Neuron (in vitro differentiated cells): ENCODE measurements around the gene PIH1D2.
"Not testable (repeated sequence)": the region's sequence is repeated elsewhere in the genome, so short reads cannot be mapped to it uniquely, and the experiment has no call there.

ENCODE experiments used
- H2AFZ ChIP-seq: one replicate; pipeline ENCODE4 v1.6.1; 2013; ENCODE audit warnings: low read depth, mild to moderate bottlenecking, inconsistent platforms, low read length, moderate library complexity
- H3K27me3 ChIP-seq: one replicate; pipeline ENCODE4 v1.6.1; 2013; ENCODE audit warnings: low read length; ENCODE audit not compliant: insufficient read depth
- H3K36me3 ChIP-seq: one replicate; pipeline ENCODE4 v1.6.1; 2013; ENCODE audit warnings: low read length; ENCODE audit not compliant: insufficient read depth
- H3K4me1 ChIP-seq: one replicate; pipeline ENCODE4 v1.6.1; 2013; ENCODE audit warnings: low read length; ENCODE audit not compliant: insufficient read depth
- H3K4me3 ChIP-seq: 2 replicates; pipeline ENCODE4 v1.5.1; 2013; ENCODE audit warnings: mild to moderate bottlenecking, low read length, moderate library complexity
- H3K9me3 ChIP-seq: one replicate; pipeline ENCODE4 v1.6.1; 2013; ENCODE audit warnings: low read length

The PIH1D2 gene

DNA sequence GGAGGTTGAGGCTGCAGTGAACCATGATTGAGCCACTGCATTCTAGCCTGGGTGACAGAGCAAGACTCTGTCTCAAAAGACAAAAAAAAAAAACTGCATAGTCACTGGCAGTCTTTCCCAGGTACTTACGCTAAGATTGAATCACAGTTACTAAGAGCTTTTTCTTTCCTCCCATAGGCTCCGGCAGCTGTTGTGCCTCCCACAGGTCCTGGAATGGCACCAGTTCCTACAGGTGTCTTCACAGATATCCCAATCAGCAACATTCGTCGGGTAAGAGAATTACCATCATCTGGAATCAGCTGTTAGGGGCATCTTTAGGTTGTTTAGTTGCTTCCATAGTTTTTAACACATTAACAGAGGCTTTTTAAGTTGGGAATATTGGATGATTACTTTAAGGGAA lies 28.9 kb downstream of the PIH1D2 start:
- Histone ChIP-seq H3K36me3 (peaks cover 78% of the 10 kb centered on the region), H2AFZ (no peak overlapping the region), H3K9me3 (peaks cover 2% of the 10 kb centered on the region), H3K27me3 (no peaks in the 10 kb centered on the region), H3K4me1 (no peaks in the 10 kb centered on the region), H3K4me3 (no peak overlapping the region)

DNA sequence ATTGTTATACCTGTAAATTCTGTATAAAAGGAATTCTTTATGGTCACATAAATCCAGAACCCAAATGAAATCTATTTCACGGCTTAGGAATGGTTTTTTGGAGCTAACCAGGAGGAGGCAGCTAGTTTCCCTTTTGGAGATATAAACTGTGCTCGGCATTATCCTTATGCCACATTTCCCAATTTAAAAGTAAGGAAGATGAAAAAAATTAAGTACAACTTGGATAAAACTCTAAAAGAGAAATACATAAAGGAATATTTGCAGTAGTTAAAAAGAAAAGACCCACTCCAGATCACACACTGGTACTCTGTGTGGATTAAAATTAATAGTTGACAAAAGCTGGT lies 30.9 kb downstream of the PIH1D2 start:
- H3K27me3 ChIP-seq, result no peaks in the 10 kb centered on the region
- H3K36me3 ChIP-seq, result peaks cover 76% of the 10 kb centered on the region
- H3K9me3 ChIP-seq, result peaks cover 2% of the 10 kb centered on the region
- no peak overlapping the region for H3K4me3 ChIP-seq
- H2AFZ ChIP-seq, result no peak overlapping the region
- no peaks in the 10 kb centered on the region for H3K4me1 ChIP-seq

DNA sequence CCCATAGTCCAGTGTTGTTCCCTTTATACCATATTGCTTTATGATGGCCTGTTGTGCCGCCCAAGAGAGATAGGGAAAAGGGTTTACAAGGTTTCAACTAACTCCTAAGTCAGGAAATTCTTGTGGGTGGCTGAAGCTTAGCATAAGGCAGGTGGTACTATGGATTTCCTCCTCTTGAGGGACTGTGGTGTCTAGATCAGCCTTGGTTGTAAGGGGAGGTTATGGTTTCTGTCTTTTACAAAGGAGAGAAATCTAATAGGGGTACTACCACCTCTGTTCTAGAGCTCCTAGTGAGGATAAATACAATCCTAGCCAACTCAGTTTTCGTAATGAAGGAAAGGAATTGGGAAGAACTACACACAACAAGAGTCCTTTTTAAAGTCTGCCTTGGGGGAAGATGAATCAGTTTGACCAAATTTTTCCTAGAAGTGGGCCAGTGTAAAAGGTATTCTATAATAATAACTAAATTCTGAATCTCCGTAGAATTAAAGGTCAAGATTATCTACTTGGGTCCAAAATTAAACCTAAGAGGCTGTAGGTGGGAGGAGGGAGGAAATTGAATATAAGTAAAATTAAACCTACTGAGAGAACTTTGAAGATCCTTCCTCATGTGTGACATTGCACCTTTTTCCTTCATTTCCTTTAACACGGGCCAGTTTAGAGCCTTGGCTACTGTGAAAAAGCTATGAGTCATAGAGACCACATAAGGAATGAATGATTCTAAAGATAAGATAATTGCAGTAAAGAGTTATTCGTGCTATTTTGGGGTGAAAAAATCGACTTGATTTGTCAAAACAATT lies 31.5 kb downstream of the PIH1D2 start:
- H3K9me3 ChIP-seq, result peaks cover 2% of the 10 kb centered on the region
- no peaks in the 10 kb centered on the region for H3K4me1 ChIP-seq
- H2AFZ ChIP-seq, result no peak overlapping the region
- no peaks in the 10 kb centered on the region for H3K27me3 ChIP-seq
- no peak overlapping the region for H3K4me3 ChIP-seq
- peaks cover 81% of the 10 kb centered on the region for H3K36me3 ChIP-seq

DNA sequence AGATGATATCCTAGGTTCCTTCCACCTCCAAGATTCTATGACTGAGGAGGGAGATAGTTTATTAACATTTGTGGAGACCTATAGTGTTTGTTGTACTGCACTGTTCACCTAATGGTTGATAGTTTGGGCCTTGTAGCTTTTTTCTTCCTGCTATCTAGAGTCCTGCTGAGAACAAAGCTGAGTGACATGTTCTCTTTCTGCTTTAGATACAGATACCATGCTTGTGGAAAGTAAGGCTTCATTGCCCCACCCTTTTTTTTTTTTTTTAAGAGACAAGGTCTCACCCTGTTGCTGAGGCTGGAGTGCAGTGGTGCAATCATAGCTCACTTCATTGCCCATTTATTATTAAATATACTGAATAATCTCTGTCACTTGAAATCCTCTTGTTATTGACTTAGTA lies 36.3 kb downstream of the PIH1D2 start:
- H3K9me3 ChIP-seq, result no peaks in the 10 kb centered on the region
- H3K4me1 ChIP-seq, result no peaks in the 10 kb centered on the region
- H2AFZ ChIP-seq, result no peak overlapping the region
- no peaks in the 10 kb centered on the region for H3K27me3 ChIP-seq
- peaks cover 69% of the 10 kb centered on the region for H3K36me3 ChIP-seq
- no peak overlapping the region for H3K4me3 ChIP-seq

DNA sequence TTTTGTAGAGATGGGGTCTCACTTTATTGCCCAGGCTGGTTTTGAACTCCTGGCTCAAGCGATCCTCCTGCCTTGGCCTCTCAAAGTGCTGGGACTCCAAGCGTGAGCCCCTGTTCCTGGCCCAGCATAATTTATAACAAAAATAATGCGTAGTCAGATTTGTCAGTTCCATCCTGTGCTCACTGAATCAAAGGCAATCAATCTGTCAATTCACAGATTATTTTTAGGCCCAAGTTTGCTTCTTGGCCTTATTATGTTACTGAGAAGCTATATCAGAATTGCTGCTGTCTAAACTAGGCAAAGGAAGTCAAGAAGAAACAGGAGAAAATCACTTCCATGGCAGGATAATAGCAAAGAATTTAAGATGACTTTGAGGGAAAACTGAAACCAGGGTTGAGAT lies 39.9 kb downstream of the PIH1D2 start:
- Histone ChIP-seq H3K27me3 (no peaks in the 10 kb centered on the region), H3K4me3 (no peak overlapping the region), H3K4me1 (no peaks in the 10 kb centered on the region), H3K9me3 (no peaks in the 10 kb centered on the region), H2AFZ (no peak overlapping the region), H3K36me3 (peaks cover 63% of the 10 kb centered on the region)

DNA sequence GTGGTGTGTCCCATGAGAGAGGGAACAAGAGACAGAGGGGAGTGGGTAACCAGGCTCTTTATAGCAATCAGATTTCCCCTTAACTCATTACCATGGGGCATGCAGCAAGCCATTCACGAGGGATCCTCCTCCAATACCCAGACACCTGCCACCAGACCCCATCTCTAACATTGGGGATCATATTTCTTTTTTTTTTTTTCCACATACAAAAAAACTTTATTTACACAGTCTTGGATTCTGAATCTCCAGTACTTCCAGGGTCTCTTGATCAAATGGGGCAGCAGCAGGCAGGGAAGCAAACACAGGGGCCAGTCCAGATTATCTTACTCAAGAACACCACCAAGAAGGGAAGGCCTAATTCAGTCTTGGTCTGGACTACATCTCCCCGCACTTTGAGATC lies 44.4 kb downstream of the PIH1D2 start:
- Histone ChIP-seq H3K4me1 (peaks cover 6% of the 10 kb centered on the region), H3K27me3 (no peaks in the 10 kb centered on the region), H3K9me3 (no peaks in the 10 kb centered on the region), H2AFZ (no peak overlapping the region), H3K36me3 (peaks cover 50% of the 10 kb centered on the region), H3K4me3 (no peak overlapping the region)

DNA sequence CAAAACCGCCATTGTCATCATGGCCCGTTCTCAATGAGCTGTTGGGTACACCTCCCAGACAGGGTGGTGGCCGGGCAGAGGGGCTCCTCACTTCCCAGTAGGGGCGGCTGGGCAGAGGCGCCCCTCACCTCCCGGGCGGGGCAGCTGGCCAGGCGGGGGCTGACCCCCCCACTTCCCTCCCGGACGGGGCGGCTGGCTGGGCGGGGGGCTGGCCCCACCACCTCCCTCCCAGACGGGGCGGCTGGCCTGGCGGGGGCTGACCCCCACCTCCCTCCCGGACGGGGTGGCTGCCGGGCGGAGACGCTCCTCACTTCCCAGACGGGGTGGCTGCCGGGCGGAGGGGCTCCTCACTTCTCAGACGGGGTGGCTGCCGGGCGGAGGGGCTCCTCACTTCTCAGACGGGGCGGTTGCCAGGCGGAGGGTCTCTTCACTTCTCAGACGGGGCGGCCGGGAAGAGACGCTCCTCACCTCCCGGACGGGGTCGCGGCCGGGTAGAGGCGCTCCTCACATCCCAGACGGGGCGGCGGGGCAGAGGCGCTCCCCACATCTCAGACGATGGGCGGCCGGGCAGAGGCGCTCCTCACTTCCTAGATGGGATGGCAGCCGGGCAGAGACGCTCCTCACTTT lies 46.9 kb downstream of the PIH1D2 start:
- not testable (repeated sequence) for H3K4me3 ChIP-seq, H2AFZ ChIP-seq, H3K9me3 ChIP-seq, H3K27me3 ChIP-seq
- H3K4me1 ChIP-seq, result peaks cover 11% of the 10 kb centered on the region
- H3K36me3 ChIP-seq, result peaks cover 42% of the 10 kb centered on the region

DNA sequence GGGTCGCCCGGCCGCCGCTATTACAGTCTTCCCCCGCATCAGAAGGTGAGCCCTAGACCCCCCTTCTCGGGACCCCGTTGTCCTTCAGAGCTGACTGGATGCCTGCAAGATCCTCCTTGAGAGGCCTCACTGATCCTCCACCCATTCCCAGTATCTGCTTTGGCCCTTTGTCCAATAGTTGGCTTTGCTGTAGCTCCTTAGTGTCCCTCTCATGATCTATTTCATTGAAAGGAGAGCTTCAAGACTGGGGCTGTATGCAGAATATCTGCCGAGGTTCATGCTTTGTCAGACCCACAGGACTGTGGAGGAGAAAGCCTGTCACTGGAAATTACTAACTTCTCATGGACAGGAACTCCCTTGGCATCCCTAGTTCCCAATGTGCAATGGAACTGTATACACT lies 48.1 kb downstream of the PIH1D2 start:
- Histone ChIP-seq H3K9me3 (no peaks in the 10 kb centered on the region), H3K27me3 (no peaks in the 10 kb centered on the region), H3K36me3 (peaks cover 46% of the 10 kb centered on the region), H2AFZ (peak overlapping the region; percentile 91), H3K4me3 (peak overlapping the region; percentile 100), H3K4me1 (peaks cover 11% of the 10 kb centered on the region)

DNA sequence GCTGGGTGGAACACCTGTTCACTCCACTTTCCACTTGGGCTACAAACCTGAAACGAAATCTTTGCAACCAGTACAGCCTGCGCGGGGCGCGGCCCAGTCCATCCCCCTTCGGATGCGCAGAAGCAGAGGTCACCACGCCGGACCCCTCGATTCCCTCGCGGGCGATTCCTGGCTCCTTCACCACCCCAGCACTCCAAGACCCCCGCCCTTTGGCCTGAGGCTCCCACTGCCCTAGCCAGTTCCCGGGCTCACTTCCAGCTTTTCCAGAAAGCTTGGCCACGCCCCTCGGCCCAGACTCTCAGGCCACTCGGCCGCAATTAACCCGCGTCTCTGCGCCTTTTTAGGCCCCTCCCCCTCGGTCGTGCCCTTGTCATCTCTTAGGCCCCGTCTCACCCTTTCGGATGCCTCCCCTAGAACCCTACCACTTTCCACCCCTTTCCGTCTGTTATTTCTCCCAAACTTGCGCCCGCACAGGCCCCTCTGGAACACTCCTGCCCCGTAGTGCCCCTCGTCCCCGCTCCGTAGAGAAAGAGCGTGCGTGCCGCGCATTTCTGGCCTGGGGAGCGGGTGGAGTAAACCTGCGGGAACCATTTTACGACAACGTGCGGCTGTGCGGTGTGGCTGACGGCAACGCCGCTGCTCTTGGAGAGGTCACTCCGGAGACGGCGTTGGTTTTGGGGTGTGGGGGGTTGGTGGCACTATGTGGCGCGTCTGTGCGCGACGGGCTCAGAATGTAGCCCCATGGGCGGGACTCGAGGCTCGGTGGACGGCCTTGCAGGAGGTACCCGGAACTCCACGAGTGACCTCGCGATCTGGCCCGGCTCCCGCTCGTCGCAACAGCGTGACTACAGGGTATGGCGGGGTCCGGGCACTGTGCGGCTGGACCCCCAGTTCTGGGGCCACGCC lies 48.8 kb downstream of the PIH1D2 start, which contains the start of gene DLAT:
Gene DLAT (plus strand): TSS at position 636 of the 906 bp plus-strand sequence. CDS start 65 bp downstream, at position 701.
- H2AFZ ChIP-seq, result peak within 1 kb of the TSS; percentile 91
- peaks cover 46% of the 10 kb centered on the region for H3K36me3 ChIP-seq
- H3K4me1 ChIP-seq, result peaks cover 11% of the 10 kb centered on the region
- peak within 1 kb of the TSS; percentile 100 for H3K4me3 ChIP-seq
- no peaks in the 10 kb centered on the region for H3K27me3 ChIP-seq
- H3K9me3 ChIP-seq, result no peaks in the 10 kb centered on the region

DNA sequence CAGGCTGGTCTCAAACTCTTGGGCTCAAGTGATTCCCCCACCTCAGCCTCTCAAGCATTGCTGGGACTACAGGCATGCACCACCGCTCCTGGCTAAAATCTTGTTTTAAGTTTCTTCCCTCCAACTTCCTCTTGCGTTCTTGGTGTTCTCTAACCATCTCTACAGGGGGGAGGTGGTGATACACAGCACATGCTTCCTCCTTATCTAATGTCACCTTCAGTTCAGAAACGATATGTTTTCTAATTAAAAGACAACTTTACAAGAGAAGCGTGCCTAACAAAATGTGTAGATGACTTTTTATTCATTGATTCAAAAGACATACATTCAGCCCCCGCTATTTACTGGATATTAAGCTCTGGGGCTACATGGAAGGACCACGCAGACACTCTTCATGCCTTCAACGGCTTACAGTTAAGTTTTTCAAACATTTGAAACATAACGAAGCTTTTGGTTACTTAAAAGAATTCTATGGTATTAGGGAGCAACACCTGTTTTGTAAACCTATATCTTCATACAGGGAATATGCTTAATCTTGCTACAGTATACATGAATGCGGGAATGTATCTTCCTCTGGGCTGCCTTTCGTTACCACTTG lies 49.5 kb downstream of the PIH1D2 start:
- Histone ChIP-seq H3K4me3 (peak overlapping the region; percentile 100), H2AFZ (peak overlapping the region; percentile 91), H3K4me1 (peaks cover 11% of the 10 kb centered on the region), H3K27me3 (no peaks in the 10 kb centered on the region), H3K9me3 (no peaks in the 10 kb centered on the region), H3K36me3 (peaks cover 46% of the 10 kb centered on the region)

DNA sequence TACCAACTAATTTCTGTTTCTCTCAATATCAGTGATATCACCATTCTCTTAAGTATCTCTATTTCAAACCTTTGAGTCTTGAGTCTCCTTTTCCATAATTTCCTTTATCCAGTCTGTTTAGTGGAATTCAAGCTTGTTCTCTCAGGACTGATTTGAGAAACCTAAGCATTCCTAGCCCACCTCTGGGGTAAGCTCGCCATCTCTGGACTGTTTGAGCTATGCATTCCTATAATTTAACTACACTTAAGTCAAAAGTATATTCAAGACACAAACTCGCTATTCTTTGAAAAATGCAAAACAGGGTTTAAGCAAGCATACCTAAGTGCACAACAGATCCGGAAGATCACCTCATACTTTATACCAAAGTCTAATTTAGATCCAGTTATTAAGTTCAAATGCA lies 50.7 kb downstream of the PIH1D2 start:
- Histone ChIP-seq H2AFZ (no peak overlapping the region), H3K4me3 (no peak overlapping the region), H3K9me3 (no peaks in the 10 kb centered on the region), H3K27me3 (no peaks in the 10 kb centered on the region), H3K36me3 (peaks cover 46% of the 10 kb centered on the region), H3K4me1 (peaks cover 11% of the 10 kb centered on the region)

DNA sequence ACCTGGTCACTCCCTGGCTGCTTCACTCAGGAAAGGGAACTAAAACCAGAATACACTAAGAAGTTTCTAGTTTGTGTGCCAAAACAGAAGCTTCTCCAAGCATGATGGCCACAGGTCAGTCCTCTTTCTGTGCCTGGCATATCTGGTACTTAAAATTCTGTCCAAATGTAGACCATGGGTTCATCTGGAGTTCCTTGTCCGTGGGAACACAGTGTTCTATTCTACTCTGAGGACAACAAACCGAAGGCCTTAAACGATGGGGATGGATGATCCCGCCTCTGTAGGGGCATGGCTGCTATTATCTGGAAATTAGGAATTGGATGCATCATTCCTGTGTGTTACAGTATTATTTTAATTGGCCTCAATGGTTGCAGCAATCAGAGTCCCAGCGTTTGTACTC lies 54.8 kb downstream of the PIH1D2 start:
- Histone ChIP-seq H3K9me3 (no peaks in the 10 kb centered on the region), H3K27me3 (no peaks in the 10 kb centered on the region), H3K36me3 (peaks cover 56% of the 10 kb centered on the region), H3K4me1 (peaks cover 14% of the 10 kb centered on the region), H2AFZ (no peak overlapping the region), H3K4me3 (no peak overlapping the region)
